ENCODE measurements around the gene CAPN13. TPM values are rescaled to one million over a fixed set of nuclear protein-coding genes. Genes with fewer than 3 reads are reported as not detected.

Gene CAPN13
- total and polyA plus RNA-seq, 11 donors: not detected

DNA sequence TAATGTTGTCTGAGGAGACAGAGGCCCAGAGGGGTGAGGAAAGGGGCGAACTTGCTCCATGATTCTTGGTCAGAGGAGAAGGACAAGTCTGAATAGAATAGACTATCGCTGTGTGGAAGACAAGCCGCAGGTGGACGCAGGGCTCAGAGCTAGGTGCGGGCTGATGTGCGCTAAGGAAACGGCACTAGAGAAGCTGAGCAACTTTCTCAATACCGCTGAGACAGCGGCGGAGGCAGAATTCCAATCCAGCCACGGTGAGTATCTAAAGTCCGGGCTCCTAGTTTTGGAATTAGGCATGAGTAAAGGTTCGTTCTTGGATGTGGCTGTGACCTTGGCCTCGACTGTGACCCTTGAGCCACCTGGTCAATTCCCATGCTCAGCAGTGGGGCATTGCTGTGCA, 47.8 kb downstream of the CAPN13 start:
- DNase-seq (no peak), ATAC-seq (no peak)
- Histone ChIP-seq H3K27ac (no peak overlapping the region), H3K9me3 (no peaks in the 10 kb centered on the region), H3K4me3 (no peak overlapping the region), H3K27me3 (peaks cover 0 to 16% (median 0%) of the 10 kb centered on the region in 9 donors), H3K36me3 (no peaks in the 10 kb centered on the region), H3K4me1 (no peaks in the 10 kb centered on the region)
- WGBS, 4 donors: 86 to 93% (median 90%) methylated on average over 13 to 14 of the region's 14 CpGs
- intact Hi-C loops (cut with DNase I): no loop called here
- TF ChIP-seq, protein P1, sequence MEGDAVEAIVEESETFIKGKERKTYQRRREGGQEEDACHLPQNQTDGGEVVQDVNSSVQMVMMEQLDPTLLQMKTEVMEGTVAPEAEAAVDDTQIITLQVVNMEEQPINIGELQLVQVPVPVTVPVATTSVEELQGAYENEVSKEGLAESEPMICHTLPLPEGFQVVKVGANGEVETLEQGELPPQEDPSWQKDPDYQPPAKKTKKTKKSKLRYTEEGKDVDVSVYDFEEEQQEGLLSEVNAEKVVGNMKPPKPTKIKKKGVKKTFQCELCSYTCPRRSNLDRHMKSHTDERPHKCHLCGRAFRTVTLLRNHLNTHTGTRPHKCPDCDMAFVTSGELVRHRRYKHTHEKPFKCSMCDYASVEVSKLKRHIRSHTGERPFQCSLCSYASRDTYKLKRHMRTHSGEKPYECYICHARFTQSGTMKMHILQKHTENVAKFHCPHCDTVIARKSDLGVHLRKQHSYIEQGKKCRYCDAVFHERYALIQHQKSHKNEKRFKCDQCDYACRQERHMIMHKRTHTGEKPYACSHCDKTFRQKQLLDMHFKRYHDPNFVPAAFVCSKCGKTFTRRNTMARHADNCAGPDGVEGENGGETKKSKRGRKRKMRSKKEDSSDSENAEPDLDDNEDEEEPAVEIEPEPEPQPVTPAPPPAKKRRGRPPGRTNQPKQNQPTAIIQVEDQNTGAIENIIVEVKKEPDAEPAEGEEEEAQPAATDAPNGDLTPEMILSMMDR (IDR thresholded peaks at IDR 0.05): no peak
- TF ChIP-seq POLR2A (IDR thresholded peaks at IDR 0.05): no peak

DNA sequence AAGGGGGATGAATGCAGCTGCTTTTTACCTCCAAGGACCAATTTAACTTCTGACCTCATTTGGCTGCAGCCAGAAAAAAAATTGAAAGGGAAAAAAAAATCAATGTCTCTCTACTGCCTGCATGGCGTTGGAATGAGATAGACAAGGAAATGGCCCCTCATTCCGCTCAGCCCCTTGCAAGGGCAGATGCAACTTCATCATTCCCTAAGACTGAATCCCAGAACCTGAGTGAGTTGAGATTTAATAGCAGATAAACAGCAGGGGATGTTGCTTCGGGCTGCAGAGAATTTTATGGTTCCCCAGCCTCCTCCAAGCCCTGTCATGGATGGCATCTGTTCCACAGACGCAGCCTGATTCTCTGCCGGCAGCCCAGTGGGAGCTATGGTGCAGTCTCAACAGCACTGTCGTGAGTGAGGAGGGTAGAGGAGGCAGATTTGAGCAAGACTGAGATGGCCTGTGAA, 49.0 kb downstream of the CAPN13 start:
- TF ChIP-seq, protein P1 (IDR thresholded peaks at IDR 0.05): no peak
- TF ChIP-seq POLR2A (IDR thresholded peaks at IDR 0.05): no peak
- no peak for DNase-seq
- peaks cover 0 to 28% (median 0%) of the 10 kb centered on the region in 9 donors for H3K27me3 ChIP-seq
- 51 to 60% (median 54%) methylated on average over 6 of the region's 6 CpGs for WGBS, 4 donors
- no peak overlapping the region for H3K27ac ChIP-seq
- H3K4me3 ChIP-seq: no peak overlapping the region
- no peak for ATAC-seq
- no peaks in the 10 kb centered on the region for H3K4me1 ChIP-seq
- intact Hi-C loops (cut with DNase I): no loop called here
- H3K9me3 ChIP-seq: no peaks in the 10 kb centered on the region
- no peaks in the 10 kb centered on the region for H3K36me3 ChIP-seq

DNA sequence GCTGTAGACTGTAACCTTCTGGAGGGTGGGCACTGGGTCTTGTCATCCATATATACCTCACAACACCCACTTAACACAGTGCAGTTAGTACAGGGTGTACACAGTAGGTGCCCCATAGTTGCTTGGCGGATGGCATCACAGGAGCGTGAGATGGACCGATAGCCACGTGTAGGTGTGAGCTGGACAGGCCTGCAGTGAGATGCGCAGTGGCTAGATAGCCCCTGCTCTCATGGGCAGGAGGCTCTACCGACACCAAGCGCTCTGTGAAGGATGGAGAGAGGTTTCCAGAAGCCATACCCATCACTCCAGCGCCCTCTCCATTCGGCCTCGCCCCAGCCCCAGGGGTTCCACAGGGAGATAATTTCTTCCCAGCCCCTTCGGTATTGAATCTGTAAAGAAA, 49.5 kb downstream of the CAPN13 start:
- no peak for ATAC-seq
- DNase-seq: no peak
- Histone ChIP-seq H3K27ac (no peak overlapping the region), H3K36me3 (no peaks in the 10 kb centered on the region), H3K27me3 (peaks cover 0 to 32% (median 0%) of the 10 kb centered on the region in 9 donors), H3K4me3 (no peak overlapping the region), H3K4me1 (no peaks in the 10 kb centered on the region), H3K9me3 (no peaks in the 10 kb centered on the region)
- TF ChIP-seq POLR2A (IDR thresholded peaks at IDR 0.05): no peak
- TF ChIP-seq, protein P1 (IDR thresholded peaks at IDR 0.05): no peak
- WGBS, 4 donors: 79 to 85% (median 81%) methylated on average over 10 to 11 of the region's 11 CpGs
- intact Hi-C loops (cut with DNase I): no loop called here

DNA sequence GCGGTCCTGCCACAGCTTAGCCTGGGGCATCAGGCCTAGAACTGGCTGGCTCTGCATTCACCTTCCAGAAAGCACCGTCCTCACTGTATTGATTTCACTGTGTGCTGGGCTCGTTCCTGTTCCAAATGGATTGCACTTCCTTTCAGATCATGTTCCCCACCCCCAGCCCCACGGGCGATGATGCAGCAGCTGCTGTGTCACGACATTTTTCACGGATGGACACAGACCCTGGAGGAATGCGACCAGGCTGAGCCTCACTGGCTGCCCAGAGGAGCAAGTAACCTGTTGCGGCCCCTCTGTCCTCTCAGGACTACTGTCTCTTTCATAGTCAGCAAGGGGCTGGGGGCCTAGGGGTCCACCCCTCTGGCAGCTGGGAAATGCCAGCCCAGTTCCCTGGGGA, 50.3 kb downstream of the CAPN13 start:
- TF ChIP-seq, protein P1 (IDR thresholded peaks at IDR 0.05): no peak
- TF ChIP-seq POLR2A (IDR thresholded peaks at IDR 0.05): no peak
- Histone ChIP-seq H3K27me3 (peaks cover 0 to 35% (median 0%) of the 10 kb centered on the region in 9 donors), H3K27ac (no peak overlapping the region), H3K4me3 (no peak overlapping the region), H3K4me1 (no peaks in the 10 kb centered on the region), H3K36me3 (no peaks in the 10 kb centered on the region), H3K9me3 (no peaks in the 10 kb centered on the region)
- no peak for DNase-seq
- intact Hi-C loops (cut with DNase I): no loop called here
- ATAC-seq: no peak
- WGBS, 4 donors: 72 to 92% (median 75%) methylated on average over 9 of the region's 9 CpGs

All from heart left ventricle (tissue), 16 donors.